ENCODE measurements around the gene OR51I1.

OR51I1 gene, protein sequence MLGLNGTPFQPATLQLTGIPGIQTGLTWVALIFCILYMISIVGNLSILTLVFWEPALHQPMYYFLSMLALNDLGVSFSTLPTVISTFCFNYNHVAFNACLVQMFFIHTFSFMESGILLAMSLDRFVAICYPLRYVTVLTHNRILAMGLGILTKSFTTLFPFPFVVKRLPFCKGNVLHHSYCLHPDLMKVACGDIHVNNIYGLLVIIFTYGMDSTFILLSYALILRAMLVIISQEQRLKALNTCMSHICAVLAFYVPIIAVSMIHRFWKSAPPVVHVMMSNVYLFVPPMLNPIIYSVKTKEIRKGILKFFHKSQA

DNA sequence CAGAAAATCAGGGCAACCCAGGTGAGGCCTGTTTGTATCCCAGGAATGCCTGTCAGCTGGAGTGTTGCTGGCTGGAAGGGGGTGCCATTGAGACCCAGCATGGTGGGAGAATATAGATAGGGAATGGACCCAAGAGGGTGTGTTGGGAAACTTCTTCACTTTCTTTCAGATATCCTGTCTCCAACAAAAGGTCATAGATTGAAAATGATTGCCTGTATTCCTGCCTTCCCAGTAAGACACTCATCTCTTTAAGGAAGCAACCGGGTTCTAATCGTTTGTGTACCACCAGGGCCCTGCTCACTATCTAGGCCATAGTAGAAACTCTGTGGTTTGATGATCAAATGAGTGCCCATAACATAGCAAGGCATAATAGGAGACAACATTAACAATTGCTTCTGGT lies at the start of gene OR51I1:
Gene OR51I1, minus strand, starts transcription at position 101 of the 400 bp plus-strand sequence. Its CDS starts 0 bp downstream, at position 101.
- no peak for DNase-seq

DNA sequence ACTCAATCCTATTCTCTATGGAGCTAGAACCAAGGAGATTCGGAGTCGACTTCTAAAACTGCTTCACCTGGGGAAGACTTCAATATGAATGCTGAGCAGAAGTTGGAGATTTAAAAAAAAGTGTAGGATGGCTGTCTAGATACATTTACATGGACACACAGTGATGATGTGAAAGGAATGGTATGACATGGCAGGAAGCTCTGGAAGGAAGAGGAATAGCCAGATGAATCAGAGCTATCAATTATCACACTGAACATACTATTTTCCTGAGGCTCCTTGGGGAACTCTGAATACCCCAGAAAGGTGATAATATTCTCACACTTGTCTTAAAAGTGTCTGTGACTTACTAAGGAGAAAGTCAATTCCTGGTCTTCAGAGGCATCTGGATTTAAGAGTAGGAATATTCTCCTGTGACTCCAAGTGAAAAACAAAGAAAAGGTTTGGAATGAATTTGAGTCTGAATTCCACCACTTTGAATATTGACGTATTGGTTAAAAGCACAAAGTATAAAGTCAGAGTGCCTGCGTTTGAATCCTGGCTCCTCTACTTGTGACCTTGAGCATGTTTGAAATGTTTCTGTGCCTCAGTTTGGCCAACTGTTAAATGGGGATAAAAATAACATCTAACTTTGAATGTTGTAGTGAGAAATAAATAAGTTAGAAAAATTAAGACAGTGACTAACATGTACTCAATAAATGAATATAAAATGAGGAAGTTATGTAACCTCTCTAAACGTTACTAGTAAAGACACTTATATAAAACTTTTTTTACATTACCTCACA lies 48.5 kb upstream of the OR51I1 start:
- DNase-seq = no peak

DNA sequence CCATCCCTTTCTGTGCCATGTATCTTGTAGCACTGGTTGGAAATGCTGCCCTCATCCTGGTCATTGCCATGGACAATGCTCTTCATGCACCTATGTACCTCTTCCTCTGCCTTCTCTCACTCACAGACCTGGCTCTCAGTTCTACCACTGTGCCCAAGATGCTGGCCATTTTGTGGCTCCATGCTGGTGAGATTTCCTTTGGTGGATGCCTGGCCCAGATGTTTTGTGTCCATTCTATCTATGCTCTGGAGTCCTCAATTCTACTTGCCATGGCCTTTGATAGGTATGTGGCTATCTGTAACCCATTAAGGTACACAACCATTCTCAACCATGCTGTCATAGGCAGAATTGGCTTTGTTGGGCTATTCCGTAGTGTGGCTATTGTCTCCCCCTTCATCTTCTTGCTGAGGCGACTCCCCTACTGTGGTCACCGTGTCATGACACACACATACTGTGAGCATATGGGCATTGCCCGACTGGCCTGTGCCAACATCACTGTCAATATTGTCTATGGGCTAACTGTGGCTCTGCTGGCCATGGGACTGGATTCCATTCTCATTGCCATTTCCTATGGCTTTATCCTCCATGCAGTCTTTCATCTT lies 47.6 kb upstream of the OR51I1 start:
- no peak for DNase-seq

DNA sequence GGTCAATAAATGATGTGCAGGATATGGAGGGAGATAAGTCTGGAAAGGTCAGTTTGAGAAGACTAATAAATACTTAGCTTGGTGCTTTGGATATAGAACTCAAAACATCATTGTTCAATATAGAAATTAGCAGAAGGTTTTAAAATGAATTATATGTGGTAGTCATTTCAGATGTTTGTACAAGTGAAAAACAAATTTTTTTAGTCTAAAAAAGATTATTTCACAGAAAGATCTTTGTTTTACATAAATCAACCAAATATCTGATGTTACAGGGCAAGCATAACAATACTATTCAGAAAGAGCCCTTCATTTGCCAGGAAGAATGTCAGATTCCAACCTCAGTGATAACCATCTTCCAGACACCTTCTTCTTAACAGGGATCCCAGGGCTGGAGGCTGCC lies 47.1 kb upstream of the OR51I1 start, which contains the start of gene OR52D1:
Gene OR52D1, plus strand, starts transcription at position 301 of the 400 bp plus-strand sequence. Its CDS starts 22 bp downstream, at position 323.
- no peak for DNase-seq

DNA sequence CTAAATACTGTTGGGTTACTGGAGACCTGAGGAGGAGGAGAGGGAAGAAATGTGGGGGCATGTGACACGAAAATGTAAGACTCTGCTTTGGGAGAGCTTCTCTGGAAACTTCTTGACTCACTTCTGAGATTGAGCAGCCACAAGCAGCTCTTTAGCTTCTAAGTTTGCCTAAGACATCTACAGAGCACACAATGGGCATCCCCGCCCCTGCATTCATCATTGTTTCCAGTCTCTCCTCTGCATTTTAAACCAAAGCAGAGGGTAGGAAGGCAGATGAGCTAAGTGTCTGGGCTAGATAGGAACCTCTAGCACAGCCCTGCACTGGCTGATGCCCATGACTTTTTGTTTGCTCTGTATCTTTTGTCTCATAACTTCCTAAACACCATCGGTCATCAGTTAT lies 45.1 kb upstream of the OR51I1 start:
- DNase-seq = no peak

DNA sequence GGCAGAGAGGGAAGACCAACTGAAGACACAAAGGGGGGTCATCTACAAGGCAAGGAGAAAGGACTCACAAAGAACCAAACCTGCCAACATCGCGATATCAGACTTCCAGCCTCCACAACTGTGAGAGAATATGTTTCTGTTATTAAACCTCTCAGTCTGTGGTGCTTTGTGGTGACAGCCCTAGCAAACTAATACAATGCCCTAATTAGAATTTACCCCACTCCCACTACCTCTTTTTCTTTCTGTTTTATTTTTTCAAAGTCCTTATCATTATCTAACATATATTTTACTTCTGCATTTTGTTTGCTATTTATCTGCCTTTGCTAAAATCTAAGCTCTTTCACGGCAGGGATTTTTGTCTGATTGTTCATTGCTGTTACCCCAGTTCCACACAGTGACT lies 44.7 kb upstream of the OR51I1 start:
- no peak for DNase-seq

DNA sequence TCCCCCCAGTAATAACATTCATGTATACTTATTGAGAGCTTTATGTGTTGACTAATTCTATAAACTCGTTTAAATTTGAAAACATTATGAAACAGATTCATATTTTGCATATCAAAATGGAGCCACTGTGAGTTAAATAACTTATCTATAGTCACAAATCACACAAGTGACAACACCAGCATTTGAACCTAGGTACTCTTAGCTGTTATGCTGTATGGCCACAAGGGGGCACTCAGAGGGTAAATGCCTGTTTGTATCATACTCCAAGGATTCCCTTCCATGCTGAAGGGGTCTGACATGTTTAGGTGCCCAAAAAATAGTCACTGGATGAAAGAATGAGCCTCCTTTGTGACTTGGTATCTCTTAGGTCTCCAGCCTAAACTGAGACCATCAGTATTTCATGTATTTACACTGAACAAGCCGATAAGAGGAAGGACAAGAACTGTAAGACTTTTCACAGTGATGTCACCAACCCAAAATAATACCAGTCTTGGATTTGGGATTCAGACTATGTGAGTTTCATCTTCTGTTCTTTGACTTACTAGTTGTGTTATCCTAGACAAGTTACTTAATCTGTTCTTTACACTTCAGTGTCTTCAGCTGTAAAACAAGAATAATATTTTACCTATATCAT lies 35.0 kb upstream of the OR51I1 start:
- peak; percentile 39 to 65 for DNase-seq

DNA sequence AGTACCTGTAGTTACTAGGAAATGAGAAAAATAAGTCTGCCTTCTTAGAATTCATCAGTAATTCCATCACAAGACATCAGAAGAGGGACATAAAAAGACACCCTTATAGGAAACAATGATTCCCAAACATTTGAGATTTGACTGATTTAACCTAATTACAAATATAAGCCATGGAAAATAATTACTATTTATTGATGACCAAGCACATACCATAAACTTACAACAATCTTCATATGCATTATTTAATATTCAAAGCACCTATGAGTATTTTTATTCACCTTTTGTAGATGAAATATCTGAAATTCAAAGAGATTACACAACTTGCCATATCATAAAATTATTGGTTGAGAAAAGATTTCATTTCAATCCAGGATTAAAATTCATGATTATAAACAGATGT lies 32.6 kb upstream of the OR51I1 start:
- no peak for DNase-seq

DNA sequence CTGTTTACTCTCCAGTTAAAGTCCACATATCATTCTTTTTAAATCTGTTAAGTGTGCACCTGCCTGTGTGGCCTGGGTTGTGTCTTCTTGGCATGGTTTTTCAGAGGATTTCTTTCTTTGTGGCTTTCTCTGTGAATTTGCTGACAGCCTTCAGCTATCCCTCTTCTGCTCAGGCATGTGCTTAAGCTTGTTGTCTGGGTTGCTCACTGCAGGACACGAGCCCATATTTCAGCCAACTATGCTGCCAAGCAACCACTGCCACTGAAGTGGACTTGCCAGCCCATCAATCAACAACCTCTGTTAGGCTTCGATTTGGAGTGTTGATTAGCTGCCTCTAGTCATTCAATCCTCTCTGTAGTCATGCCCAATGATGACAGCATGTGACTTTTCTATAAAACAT lies 26.2 kb upstream of the OR51I1 start:
- no peak for DNase-seq

DNA sequence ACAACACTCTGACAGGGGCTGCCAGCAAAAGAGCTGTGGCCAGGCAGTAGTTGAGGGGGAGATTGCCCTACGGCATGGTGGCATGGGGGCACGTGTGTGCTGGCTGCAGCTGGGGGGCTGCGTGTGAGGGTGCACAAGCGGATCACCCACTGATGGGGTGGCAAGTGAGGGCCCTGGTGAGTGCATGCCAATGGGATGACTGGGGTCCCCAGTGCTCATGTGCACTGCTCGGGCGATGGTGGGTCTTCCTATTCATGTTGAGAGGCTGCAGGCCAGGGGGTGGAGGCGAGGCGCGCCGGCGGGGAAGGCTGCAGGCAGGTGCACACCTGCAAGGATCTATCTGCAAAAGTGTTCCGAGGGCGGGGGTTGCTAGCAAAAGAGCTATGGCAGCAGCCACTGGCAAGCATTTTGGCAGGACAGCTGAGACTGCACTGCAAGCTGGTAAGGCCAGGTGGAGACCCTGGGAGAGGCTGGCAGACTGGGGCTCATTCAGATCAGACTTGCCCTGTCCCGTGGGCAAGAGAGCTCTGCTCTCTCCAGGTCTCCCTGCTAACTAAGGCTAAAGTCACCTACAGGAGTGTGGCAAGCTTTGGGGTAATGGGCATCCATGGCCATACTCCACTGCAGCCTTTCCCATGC lies 19.8 kb upstream of the OR51I1 start:
- DNase-seq = no peak

DNA sequence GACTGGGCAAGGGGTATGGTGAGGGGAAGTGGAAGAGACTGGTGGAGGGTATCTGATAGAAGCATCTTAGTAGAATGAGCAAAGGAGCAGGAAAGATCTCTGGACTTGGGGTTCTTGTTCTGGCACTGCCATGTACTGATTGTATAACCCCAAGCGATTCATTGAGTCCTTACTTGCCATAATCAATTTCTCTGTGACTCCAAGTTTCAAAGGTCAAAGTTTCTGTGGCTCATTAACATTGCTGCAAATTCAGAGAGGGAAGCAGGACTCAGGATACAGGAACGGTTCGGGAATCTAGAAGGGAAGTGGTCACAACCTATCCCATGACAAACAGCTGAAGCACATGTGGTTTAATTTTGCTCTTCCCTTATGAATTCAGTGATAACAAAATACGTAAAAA lies 8.1 kb upstream of the OR51I1 start:
- no peak for DNase-seq

DNA sequence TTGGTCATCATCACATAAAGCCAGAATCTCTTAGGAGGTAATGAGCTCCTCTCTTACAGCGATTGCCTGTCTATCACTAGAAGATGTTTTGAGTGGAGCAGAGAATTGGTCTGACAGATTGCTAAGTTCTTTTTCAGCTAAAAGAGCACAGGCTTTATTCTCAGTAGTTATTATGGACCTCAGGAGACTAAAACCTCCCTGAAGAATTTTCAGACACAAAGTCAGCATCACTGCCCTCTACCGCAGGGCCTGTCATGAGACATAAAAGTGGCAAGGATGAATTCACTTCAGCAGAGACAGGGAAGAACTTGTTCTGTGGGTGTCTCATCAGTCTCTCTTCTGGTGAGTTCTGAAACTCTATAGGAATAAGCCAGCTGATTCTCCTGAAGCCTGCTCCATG lies 7.7 kb upstream of the OR51I1 start, which contains the start of gene OR51I2:
Gene OR51I2, plus strand, starts transcription at position 301 of the 400 bp plus-strand sequence. CDS start 4,166 bp downstream, outside the sequence.
- DNase-seq = no peak

DNA sequence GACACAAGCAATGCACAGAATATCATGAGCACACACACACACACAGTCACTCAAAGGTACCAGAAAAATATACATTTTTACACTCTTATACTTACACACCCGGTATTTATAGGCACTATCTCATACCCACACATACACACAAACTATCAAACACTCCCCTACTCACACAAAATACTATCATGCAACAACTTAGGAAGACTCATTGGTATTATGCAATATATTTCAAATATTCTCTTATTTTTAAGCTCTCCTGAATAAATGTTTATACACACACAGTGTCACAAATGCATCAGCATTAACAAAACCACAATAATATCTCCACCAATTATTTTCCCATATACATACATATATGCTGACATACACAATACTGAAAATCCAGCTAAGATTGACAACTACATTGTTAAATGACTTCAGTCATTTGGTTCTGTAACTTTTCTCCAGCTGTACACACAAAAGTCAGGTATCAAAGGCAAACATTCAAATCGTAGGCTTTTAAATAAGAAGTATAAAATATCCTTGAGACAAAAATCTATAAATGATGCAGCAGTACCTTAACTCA lies 2.6 kb upstream of the OR51I1 start:
- no peak for DNase-seq

DNA sequence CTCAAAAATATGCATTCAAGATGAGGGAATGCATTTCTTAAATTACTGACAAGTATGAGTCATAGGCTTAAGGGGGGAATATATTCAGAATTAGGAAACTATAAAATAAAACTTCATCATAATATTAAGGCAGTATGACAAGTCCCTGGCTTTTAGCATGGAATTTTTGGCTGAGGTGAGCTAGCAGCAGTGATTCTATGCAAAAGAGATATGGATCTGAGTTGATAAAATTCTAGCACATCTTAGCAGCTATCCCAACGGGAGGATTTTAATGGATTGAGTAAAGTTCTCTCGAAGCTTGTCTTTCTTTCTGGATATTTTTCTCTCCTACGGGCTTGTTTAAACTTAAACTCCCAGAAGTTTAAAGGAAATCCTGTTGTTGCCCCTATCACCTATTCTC lies 18.2 kb downstream of the OR51I1 start:
- DNase-seq = no peak

DNA sequence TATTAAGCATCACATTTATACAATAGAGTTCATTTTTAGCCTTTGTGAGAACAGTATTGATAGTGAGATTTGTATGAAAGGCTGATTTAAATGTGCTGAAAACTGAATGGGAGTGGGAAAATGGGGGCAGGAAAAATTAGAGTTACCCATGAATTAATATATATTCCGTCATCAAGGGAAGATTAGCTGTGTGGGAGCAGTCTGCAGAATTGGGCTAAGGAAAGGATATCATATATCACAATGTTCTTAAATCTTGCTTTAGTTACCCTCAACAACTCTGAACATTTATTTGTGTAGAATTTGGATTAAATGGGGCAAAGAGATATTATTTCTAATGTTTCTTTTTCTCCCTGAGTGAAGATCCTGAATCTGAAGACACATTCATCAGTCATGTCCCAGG lies 19.5 kb downstream of the OR51I1 start, which contains the start of gene OR51Q1:
Gene OR51Q1, plus strand, starts transcription at position 301 of the 400 bp plus-strand sequence. Its CDS starts 90 bp downstream, at position 391.
- DNase-seq = no peak

DNA sequence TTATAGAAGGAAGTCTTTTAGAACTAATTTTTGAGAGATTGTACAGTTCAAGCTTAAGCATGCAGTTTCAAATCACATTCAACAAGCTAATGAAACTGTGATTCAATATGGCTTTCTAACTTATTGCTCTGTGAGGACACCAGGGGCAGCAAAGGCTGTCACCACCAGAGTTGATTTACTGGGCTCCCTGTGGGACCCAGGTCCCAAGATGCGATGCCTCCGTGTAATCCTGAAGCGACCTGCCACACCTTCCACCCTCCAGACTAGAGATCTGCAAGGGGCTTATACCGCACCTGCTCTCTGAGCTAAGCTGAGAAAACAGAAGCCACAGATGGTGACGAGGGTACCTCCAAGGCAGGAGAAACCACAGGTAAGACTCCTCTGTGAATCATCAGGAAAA lies 20.3 kb downstream of the OR51I1 start:
- no peak for DNase-seq

DNA sequence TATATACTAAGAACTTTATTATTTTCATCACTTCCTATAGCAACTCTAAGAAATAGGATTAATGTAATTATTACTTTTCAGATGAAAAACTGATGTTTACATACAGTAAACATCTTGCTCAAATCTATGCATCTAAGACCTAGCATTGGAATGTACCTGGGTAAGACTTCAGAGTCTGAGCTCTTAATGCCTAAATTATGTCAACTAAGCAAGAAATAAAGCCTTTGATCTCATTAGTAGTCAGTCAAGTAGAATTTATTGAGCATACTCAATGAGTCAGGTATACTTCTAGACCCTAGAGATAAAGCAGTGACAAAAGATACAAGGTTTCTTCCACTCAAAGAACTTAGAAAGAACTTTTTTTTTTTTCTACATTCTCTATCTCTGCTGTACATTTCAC lies 36.1 kb downstream of the OR51I1 start:
- no peak for DNase-seq

DNA sequence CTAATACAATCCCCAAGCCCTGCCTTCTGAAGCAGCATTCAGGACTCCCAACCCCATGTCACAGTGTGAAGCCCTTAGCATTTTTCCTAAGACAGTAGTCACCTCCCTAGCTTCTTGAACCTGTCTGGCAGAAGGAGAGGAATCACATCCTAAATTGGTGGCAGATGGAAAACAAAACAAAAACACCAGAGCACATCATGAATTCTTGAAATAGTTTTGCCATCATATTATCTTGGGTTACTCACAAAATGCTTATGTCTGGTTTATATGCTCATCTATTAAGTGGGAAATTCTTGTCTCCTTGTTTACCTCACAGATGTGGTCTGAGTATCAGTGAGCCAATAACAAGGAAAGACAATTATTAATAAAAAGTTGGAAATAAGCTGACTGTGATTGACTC lies 42.4 kb downstream of the OR51I1 start:
- no peak for DNase-seq

DNA sequence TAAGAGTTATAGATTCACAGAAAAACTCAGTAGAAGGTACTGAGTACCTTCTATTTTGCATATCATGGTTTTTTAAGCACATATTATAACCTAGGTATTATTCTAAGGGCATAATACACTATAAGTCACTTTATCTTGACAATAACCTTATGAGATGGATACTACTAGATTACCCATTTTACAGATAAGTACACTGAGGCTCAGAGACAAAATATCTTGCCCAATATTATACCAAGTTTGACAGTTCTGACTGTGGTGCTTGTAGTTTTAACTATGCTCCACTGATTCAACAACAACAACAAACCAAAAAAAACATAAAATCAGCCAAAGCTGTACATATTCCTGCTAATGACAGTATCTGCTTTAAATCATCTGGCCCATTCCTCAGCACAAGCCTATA lies 47.2 kb downstream of the OR51I1 start:
- DNase-seq = no peak

Measured in inflammatory macrophage treated with lipopolysaccharide for 1 hour (primary cell).